Transverse colon (tissue), 3 donors: Measurements from ENCODE around the gene KLF7.

Source experiments
- CTCF ChIP-seq, 5 experiments: fragments of 200-600 bp in 3 of 5; fragments of 450-650 bp in 2 of 5; sonication (generic) in 3 of 5; IDR thresholded peaks; 1 replicate in 2 of 5; 2 replicates in 3 of 5; pipeline ENCODE4 v1.5.1; 2016 to 2017; ENCODE audit warnings: antibody characterized with exemption in 5 of 5, inconsistent platforms in 3 of 5, mild to moderate bottlenecking in 2 of 5, moderate library complexity in 1 of 5
- EP300 ChIP-seq: sonication (generic); formaldehyde crosslinking; IDR thresholded peaks from one replicate; pipeline ENCODE4 v1.6.1; 2017; ENCODE audit warnings: antibody characterized with exemption, low read depth

GRCh38 chr2:207088276-207088675 is 77.5 kb downstream of the KLF7 start:
- no peak for TF ChIP-seq EP300
- TF ChIP-seq CTCF (IDR thresholded peaks at IDR 0.05): no peak
